Panc1 (cell line): ENCODE results near the gene BOD1. TPM values are rescaled to one million over a fixed set of nuclear protein-coding genes. Genes with fewer than 3 reads are reported as not detected.

ENCODE experiments used
- ATAC-seq: fragments of 200-7000 bp; cut with Tn5 transposase; 2 replicates; pipeline ENCODE4 v1.9.1; 2020; ENCODE audit warnings: mild to moderate bottlenecking, moderate library complexity
- BruUV-seq: library from RNA; stranded (reverse); fragments of 400-500 nt; replicated peaks from 2 replicates; lab custom pipeline; 2021; lab: Mats Ljungman, UMichigan
- CTCF ChIA-PET: fragments of 300-600 bp; sonication (Branson Sonifier 250); formaldehyde crosslinking; loops from one replicate; lab custom pipeline; 2022; ENCODE audit warnings: antibody characterized with exemption; lab: Charles Lee
- POLR2A ChIA-PET: fragments of 300-600 bp; sonication (Branson Sonifier 250); formaldehyde crosslinking; loops from one replicate; lab custom pipeline; 2022; ENCODE audit warnings: antibody characterized with exemption; lab: Charles Lee
- DNase-seq: peaks from one replicate; pipeline ENCODE4 v3.0.0-alpha.2; 2010; ENCODE audit warnings: low read depth, low spot score
- H3K27ac ChIP-seq: 2 replicates; pipeline ENCODE4 v1.5.1; 2011; ENCODE audit warnings: mild to moderate bottlenecking, low read length, inconsistent platforms
- H3K27me3 ChIP-seq: fragments of 200-500 bp; sonication (Bioruptor generic); 2 replicates; pipeline ENCODE4 v1.6.0; 2014; ENCODE audit warnings: low read length, inconsistent platforms; ENCODE audit not compliant: control insufficient read depth, insufficient read depth
- H3K36me3 ChIP-seq: fragments of 200-500 bp; sonication (Bioruptor generic); 2 replicates; pipeline ENCODE4 v1.5.1; 2014; ENCODE audit warnings: inconsistent platforms, mild to moderate bottlenecking, low read length, moderate library complexity; ENCODE audit not compliant: control insufficient read depth, insufficient read depth
- H3K4me1 ChIP-seq: 2 replicates; pipeline ENCODE4 v1.5.1; 2011; ENCODE audit warnings: inconsistent platforms, mild to moderate bottlenecking, low read length, moderate library complexity; ENCODE audit not compliant: control insufficient read depth, insufficient read depth
- H3K4me3 ChIP-seq, 2 experiments: 2 replicates each; pipeline ENCODE4 v1.5.1; 2011 to 2012; ENCODE audit warnings: low read depth in 2 of 2, low read length in 2 of 2, mild to moderate bottlenecking in 2 of 2, inconsistent platforms in 1 of 2, moderate library complexity in 1 of 2
- H3K9me3 ChIP-seq: fragments of 200-500 bp; sonication (Bioruptor generic); 2 replicates; pipeline ENCODE4 v1.5.1; 2014; ENCODE audit warnings: low read depth, mild to moderate bottlenecking, inconsistent platforms, low read length, moderate library complexity; ENCODE audit not compliant: control insufficient read depth, insufficient read depth
- CTCF ChIP-seq: fragments of 450-650 bp; IDR thresholded peaks from 2 replicates; pipeline ENCODE4 v1.5.1; 2017; ENCODE audit warnings: mild to moderate bottlenecking
- POLR2AphosphoS5 ChIP-seq: IDR thresholded peaks from 2 replicates; pipeline ENCODE4 v1.6.1; 2012; ENCODE audit warnings: mild to moderate bottlenecking, low read depth, low read length, moderate library complexity
- REST ChIP-seq, 2 experiments: IDR thresholded peaks; 2 replicates each; pipeline ENCODE4 v1.6.1; 2011 to 2012; ENCODE audit warnings: low read depth in 2 of 2, control low read depth in 1 of 2, low read length in 1 of 2, mild to moderate bottlenecking in 1 of 2, moderate library complexity in 1 of 2; ENCODE audit not compliant: insufficient read depth in 1 of 2
- SIN3A ChIP-seq: IDR thresholded peaks from 2 replicates; pipeline ENCODE4 v1.6.1; 2012; ENCODE audit warnings: low read depth, mild to moderate bottlenecking, low read length, moderate library complexity, borderline replicate concordance; ENCODE audit not compliant: insufficient read depth
- TCF7L2 ChIP-seq: IDR thresholded peaks from 2 replicates; pipeline ENCODE4 v1.6.1; 2011; ENCODE audit warnings: mild to moderate bottlenecking, low read depth, low read length, inconsistent platforms
- in situ Hi-C: cut with HindIII; loops from 2 replicates; pipeline ENCODE4 v1.10.0; 2016; ENCODE audit warnings: low sequenced_read_pairs, low pct_unique_long_range_greater_than_20kb
- intact Hi-C: fragments of 100-400 bp; cut with micrococcal nuclease; formaldehyde crosslinking; loops from one replicate; pipeline ENCODE4 v1.10.0; 2022; ENCODE audit not compliant: unreplicated experiment
- total RNA-seq: library from RNA; stranded (reverse); gene quantifications from one replicate; pipeline ENCODE4 v1.2.1, GENCODE V29; 2021; ENCODE audit not compliant: unreplicated experiment

Gene BOD1
- total RNA-seq, 1 experiment from 2014 or later, result 86.1 TPM

GRCh38 chr5:173604141-173604540, 12.3 kb downstream of the BOD1 start:
- TF ChIP-seq CTCF (no peak), SIN3A (no peak), POLR2AphosphoS5 (no peak), REST (IDR thresholded peaks at IDR 0.05; ENCODE audit: insufficient read depth in 1 of 2, low read depth in 2 of 2, low read length in 1 of 2) (no peak), TCF7L2 (no peak)
- Histone ChIP-seq H3K4me3 (no peak overlapping the region), H3K36me3 (peaks cover 17% of the 10 kb centered on the region), H3K9me3 (no peaks in the 10 kb centered on the region), H3K27ac (no peak overlapping the region), H3K4me1 (no peaks in the 10 kb centered on the region), H3K27me3 (no peaks in the 10 kb centered on the region)
- ATAC-seq, result no peak
- no TSS peak for BruUV-seq
- ChIA-PET POLR2A (no interaction called here), CTCF (no interaction called here)
- in situ Hi-C loops, result no loop called here
- DNase-seq, result no peak
- intact Hi-C loops, result no loop called here

GRCh38 chr5:173602423-173602822, 14.0 kb downstream of the BOD1 start:
- no peak for TF ChIP-seq POLR2AphosphoS5
- no peak for TF ChIP-seq CTCF
- TF ChIP-seq TCF7L2, result no peak
- TF ChIP-seq REST (IDR thresholded peaks at IDR 0.05; ENCODE audit: insufficient read depth in 1 of 2, low read depth in 2 of 2, low read length in 1 of 2), result no peak
- no peak for TF ChIP-seq SIN3A
- intact Hi-C loops, result no loop called here
- no peak overlapping the region for H3K27ac ChIP-seq
- H3K4me1 ChIP-seq, result no peaks in the 10 kb centered on the region
- in situ Hi-C loops, result no loop called here
- BruUV-seq, result no TSS peak
- H3K4me3 ChIP-seq, result no peak overlapping the region
- H3K27me3 ChIP-seq, result no peaks in the 10 kb centered on the region
- DNase-seq (no peak), ATAC-seq (no peak)
- H3K36me3 ChIP-seq, result peaks cover 8% of the 10 kb centered on the region; the same call in 1 of the 2 replicates
- ChIA-PET POLR2A (no interaction called here), CTCF (no interaction called here)
- no peaks in the 10 kb centered on the region for H3K9me3 ChIP-seq
